Endodermal cell (in vitro differentiated cells): ENCODE results near the gene POMZP3. TPM values are rescaled to one million over a fixed set of nuclear protein-coding genes. Genes with fewer than 3 reads are reported as not detected.
"Not testable (repeated sequence)": the region's sequence is repeated elsewhere in the genome, so short reads cannot be mapped to it uniquely, and the experiment has no call there.

Experiments
- DNase-seq: peaks from one replicate; pipeline ENCODE4 v3.0.0-alpha.2; 2017
- H3K27ac ChIP-seq: 2 replicates; pipeline ENCODE4 v1.5.1; 2013; ENCODE audit warnings: mild to moderate bottlenecking, low read depth, low read length, moderate library complexity
- H3K27me3 ChIP-seq: 2 replicates; pipeline ENCODE4 v1.6.1; 2013; ENCODE audit warnings: mild to moderate bottlenecking, low read length, moderate library complexity; ENCODE audit not compliant: insufficient read depth, control insufficient read depth, poor library complexity, severe bottlenecking
- H3K36me3 ChIP-seq: 2 replicates; pipeline ENCODE4 v1.7.0; 2013; ENCODE audit warnings: mild to moderate bottlenecking, low read length, moderate library complexity; ENCODE audit not compliant: control insufficient read depth, insufficient read depth
- H3K4me1 ChIP-seq: one replicate; pipeline ENCODE4 v1.7.0; 2013; ENCODE audit warnings: low read length; ENCODE audit not compliant: control insufficient read depth, insufficient read depth
- H3K4me3 ChIP-seq: 2 replicates; pipeline ENCODE4 v1.5.1; 2013; ENCODE audit warnings: mild to moderate bottlenecking, low read length, moderate library complexity
- H3K9ac ChIP-seq: 2 replicates; pipeline ENCODE4 v1.6.1; 2013; ENCODE audit warnings: mild to moderate bottlenecking, low read length, moderate library complexity; ENCODE audit not compliant: poor library complexity, severe bottlenecking; ENCODE audit errors: extremely low read depth
- H3K9me3 ChIP-seq: 2 replicates; pipeline ENCODE4 v1.6.1; 2013; ENCODE audit warnings: mild to moderate bottlenecking, low read length, moderate library complexity; ENCODE audit not compliant: control insufficient read depth
- H3K27ac Mint-ChIP-seq: 2 replicates; pipeline ENCODE4 v1.8.0; 2020; ENCODE audit warnings: mixed read lengths
- H3K27me3 Mint-ChIP-seq: 2 replicates; pipeline ENCODE4 v1.8.0; 2021; ENCODE audit warnings: mild to moderate bottlenecking, mixed read lengths; ENCODE audit not compliant: insufficient read depth
- H3K36me3 Mint-ChIP-seq: 2 replicates; pipeline ENCODE4 v1.8.0; 2020; ENCODE audit warnings: low read depth, mixed read lengths
- H3K4me1 Mint-ChIP-seq: 2 replicates; pipeline ENCODE4 v1.8.0; 2020; ENCODE audit warnings: mixed read lengths
- H3K4me3 Mint-ChIP-seq: 2 replicates; pipeline ENCODE4 v1.8.0; 2020; ENCODE audit warnings: mild to moderate bottlenecking, moderate library complexity, mixed read lengths
- H3K9me3 Mint-ChIP-seq: 2 replicates; pipeline ENCODE4 v1.8.0; 2020; ENCODE audit warnings: mild to moderate bottlenecking, mixed read lengths
- WGBS, 2 experiments: methylation state at CpG; one replicate each; pipeline versions ENCODE4 v1.1.5 to v1.1.7; 2013; ENCODE audit warnings: missing lambda C conversion rate in 2 of 2, mixed read lengths in 1 of 2; ENCODE audit not compliant: insufficient coverage in 1 of 2, insufficient read length in 1 of 2; 5-methylcytosine and 5-hydroxymethylcytosine counted together
- total RNA-seq, 2 donors: library from RNA; stranded (reverse); fragmentation: NEBNext Ultra II Directional in 1 of 2; extraction: Animal tissue kit (Norgen Biotek cat#: 25700) in 1 of 2; gene quantifications; 2 replicates in 1 of 2; 3 replicates in 1 of 2; pipeline ENCODE4 v1.2.1, GENCODE V29; 2021

The POMZP3 gene
- total RNA-seq, 2 donors from 2014 or later, result 8.2 to 13.3 TPM

GRCh38 chr7:76570324-76570775 is 56.7 kb downstream of the POMZP3 start:
- H3K4me1 Mint-ChIP-seq, result not testable (repeated sequence)

GRCh38 chr7:76568742-76569141 is 58.3 kb downstream of the POMZP3 start:
- DNase-seq, H3K4me1 Mint-ChIP-seq, H3K4me3 Mint-ChIP-seq: not testable (repeated sequence)

More at GRCh38 chr7:76570324-76570775, 56.7 kb downstream of the POMZP3 start:
- H3K4me1 ChIP-seq, DNase-seq, H3K4me3 ChIP-seq, H3K27ac Mint-ChIP-seq, H3K9ac ChIP-seq, H3K27me3 ChIP-seq, H3K27me3 Mint-ChIP-seq, H3K27ac ChIP-seq, H3K4me3 Mint-ChIP-seq: not testable (repeated sequence)
- H3K9me3 Mint-ChIP-seq, result peaks cover 25% of the 10 kb centered on the region
- peaks cover 18% of the 10 kb centered on the region for H3K36me3 ChIP-seq
- H3K36me3 Mint-ChIP-seq, result peaks cover 29% of the 10 kb centered on the region
- WGBS, 2 experiments, result 96 to 98% methylated on average over 4 of the region's 4 CpGs
- peaks cover 12% of the 10 kb centered on the region for H3K9me3 ChIP-seq

GRCh38 chr7:76567753-76568152 is 59.3 kb downstream of the POMZP3 start:
- peak overlapping the region; percentile 29 for H3K4me3 ChIP-seq
- not testable (repeated sequence) for H3K4me1 Mint-ChIP-seq, H3K4me1 ChIP-seq, H3K27ac ChIP-seq, H3K27ac Mint-ChIP-seq, H3K27me3 Mint-ChIP-seq, DNase-seq, H3K9ac ChIP-seq, H3K4me3 Mint-ChIP-seq, H3K27me3 ChIP-seq
- peaks cover 12% of the 10 kb centered on the region for H3K9me3 ChIP-seq
- Mint-ChIP-seq H3K36me3 (peaks cover 33% of the 10 kb centered on the region), H3K9me3 (peaks cover 35% of the 10 kb centered on the region)
- H3K36me3 ChIP-seq, result peaks cover 18% of the 10 kb centered on the region

More at GRCh38 chr7:76568742-76569141, 58.3 kb downstream of the POMZP3 start:
- H3K36me3 Mint-ChIP-seq, result peaks cover 32% of the 10 kb centered on the region
- Histone ChIP-seq H3K36me3 (peaks cover 18% of the 10 kb centered on the region), H3K9me3 (peaks cover 12% of the 10 kb centered on the region)
- H3K4me3 ChIP-seq, H3K27me3 ChIP-seq, H3K4me1 ChIP-seq, H3K9ac ChIP-seq, H3K27me3 Mint-ChIP-seq, H3K27ac Mint-ChIP-seq, H3K27ac ChIP-seq: not testable (repeated sequence)
- peaks cover 34% of the 10 kb centered on the region for H3K9me3 Mint-ChIP-seq

- not testable (repeated sequence) for H3K9ac ChIP-seq, H3K27me3 ChIP-seq, DNase-seq, H3K27ac Mint-ChIP-seq, H3K27me3 Mint-ChIP-seq, H3K4me1 Mint-ChIP-seq, H3K4me1 ChIP-seq, H3K27ac ChIP-seq, H3K4me3 Mint-ChIP-seq
- 92% methylated on average over 1 of the region's 4 CpGs; no CpG with 5 or more reads in 1 of the 2 experiments for WGBS, 2 experiments
- Histone ChIP-seq H3K4me3 (peak overlapping the region; percentile 29), H3K36me3 (peaks cover 18% of the 10 kb centered on the region), H3K9me3 (peaks cover 12% of the 10 kb centered on the region)
- H3K9me3 Mint-ChIP-seq, result peaks cover 38% of the 10 kb centered on the region
- H3K36me3 Mint-ChIP-seq, result peaks cover 36% of the 10 kb centered on the region
These were observed 59.8 kb downstream of the POMZP3 start for GRCh38 chr7:76567311-76567710.

- not testable (repeated sequence) for DNase-seq, H3K4me1 ChIP-seq, H3K4me3 ChIP-seq, H3K4me3 Mint-ChIP-seq, H3K27ac ChIP-seq, H3K27me3 ChIP-seq, H3K4me1 Mint-ChIP-seq, H3K27me3 Mint-ChIP-seq, H3K27ac Mint-ChIP-seq, H3K9ac ChIP-seq
- peaks cover 12% of the 10 kb centered on the region for H3K36me3 ChIP-seq
- peaks cover 39% of the 10 kb centered on the region for H3K36me3 Mint-ChIP-seq
- H3K9me3 ChIP-seq, result peaks cover 12% of the 10 kb centered on the region
- WGBS, 2 experiments, result 100% methylated on average over 2 of the region's 3 CpGs; no CpG with 5 or more reads in 1 of the 2 experiments
- H3K9me3 Mint-ChIP-seq, result peaks cover 43% of the 10 kb centered on the region
These were observed 62.1 kb downstream of the POMZP3 start for GRCh38 chr7:76565001-76565400.

GRCh38 chr7:76561342-76561741 is 65.7 kb downstream of the POMZP3 start:
- not testable (repeated sequence) for H3K9me3 ChIP-seq, H3K4me1 Mint-ChIP-seq, H3K27me3 Mint-ChIP-seq, H3K4me3 ChIP-seq, H3K27me3 ChIP-seq, H3K27ac ChIP-seq, H3K9ac ChIP-seq, H3K4me3 Mint-ChIP-seq, H3K36me3 ChIP-seq, DNase-seq, H3K27ac Mint-ChIP-seq, H3K4me1 ChIP-seq
- Mint-ChIP-seq H3K36me3 (peaks cover 26% of the 10 kb centered on the region), H3K9me3 (peaks cover 28% of the 10 kb centered on the region)
- WGBS, 2 experiments, result 96% methylated on average over 3 of the region's 3 CpGs; no CpG with 5 or more reads in 1 of the 2 experiments

- not testable (repeated sequence) for H3K9me3 ChIP-seq, H3K27ac Mint-ChIP-seq, H3K36me3 ChIP-seq
These were observed 66.9 kb downstream of the POMZP3 start for GRCh38 chr7:76560157-76560556.

More at GRCh38 chr7:76560157-76560556, 66.9 kb downstream of the POMZP3 start:
- not testable (repeated sequence) for H3K9ac ChIP-seq, H3K4me1 Mint-ChIP-seq, H3K27ac ChIP-seq, H3K4me3 Mint-ChIP-seq, DNase-seq, H3K4me1 ChIP-seq, H3K27me3 ChIP-seq, H3K27me3 Mint-ChIP-seq, H3K4me3 ChIP-seq
- 91% methylated on average over 4 of the region's 4 CpGs; no CpG with 5 or more reads in 1 of the 2 experiments for WGBS, 2 experiments
- peaks cover 19% of the 10 kb centered on the region for H3K36me3 Mint-ChIP-seq
- peaks cover 18% of the 10 kb centered on the region for H3K9me3 Mint-ChIP-seq
